Measurements from ENCODE around the gene PRPF39.
"Not testable (repeated sequence)": the region's sequence is repeated elsewhere in the genome, so short reads cannot be mapped to it uniquely, and the experiment has no call there.

Gene PRPF39

GRCh38 chr14:45083976-45084722, at the start of gene PRPF39:
Gene PRPF39, plus strand, starts transcription at chr14:45084116. Its CDS starts 11,124 bp downstream, at chr14:45095240.
- peak; percentile 97 for DNase-seq

- DNase-seq = no peak
These were observed 49.2 kb upstream of the PRPF39 start for GRCh38 chr14:45034730-45035129.

- no peak for DNase-seq
These were observed 45.7 kb upstream of the PRPF39 start for GRCh38 chr14:45038256-45038655.

- DNase-seq = no peak
These were observed 45.1 kb upstream of the PRPF39 start for GRCh38 chr14:45038865-45039264.

GRCh38 chr14:45039390-45039789, 44.5 kb upstream of the PRPF39 start:
- DNase-seq = no peak

GRCh38 chr14:45041641-45042040, 42.3 kb upstream of the PRPF39 start:
- DNase-seq = no peak

- DNase-seq = no peak
These were observed 39.3 kb upstream of the PRPF39 start for GRCh38 chr14:45044638-45045037.

GRCh38 chr14:45048385-45048784, 35.5 kb upstream of the PRPF39 start:
- no peak for DNase-seq

GRCh38 chr14:45051180-45051579, 32.7 kb upstream of the PRPF39 start:
- DNase-seq = no peak

GRCh38 chr14:45051896-45052295, 32.0 kb upstream of the PRPF39 start:
- DNase-seq = no peak

- no peak for DNase-seq
These were observed 26.6 kb upstream of the PRPF39 start for GRCh38 chr14:45057349-45057748.

- DNase-seq = no peak
These were observed 26.0 kb upstream of the PRPF39 start for GRCh38 chr14:45057881-45058364.

GRCh38 chr14:45060551-45060950, 23.4 kb upstream of the PRPF39 start:
- no peak for DNase-seq

- DNase-seq = no peak
These were observed 18.4 kb upstream of the PRPF39 start for GRCh38 chr14:45065540-45065939.

- DNase-seq = no peak
These were observed 18.0 kb upstream of the PRPF39 start for GRCh38 chr14:45065956-45066355.

- no peak for DNase-seq
These were observed 17.2 kb upstream of the PRPF39 start for GRCh38 chr14:45066667-45067066.

- no peak for DNase-seq
These were observed 15.5 kb upstream of the PRPF39 start for GRCh38 chr14:45068396-45068795.

- no peak for DNase-seq
These were observed 13.7 kb upstream of the PRPF39 start for GRCh38 chr14:45070215-45070614.

- DNase-seq = no peak
These were observed 11.8 kb upstream of the PRPF39 start for GRCh38 chr14:45072126-45072525.

GRCh38 chr14:45073231-45073879, 10.6 kb upstream of the PRPF39 start:
- DNase-seq = no peak

GRCh38 chr14:45078323-45078722, 5.6 kb upstream of the PRPF39 start:
- no peak for DNase-seq

- DNase-seq = not testable (repeated sequence)
These were observed 3.4 kb upstream of the PRPF39 start for GRCh38 chr14:45080416-45080968.

GRCh38 chr14:45081096-45081495, 2.8 kb upstream of the PRPF39 start:
- DNase-seq = not testable (repeated sequence)

GRCh38 chr14:45082420-45082819, 1.5 kb upstream of the PRPF39 start:
- DNase-seq = no peak
